OCI-LY7 (cell line): ENCODE data around the gene RPS15A. TPM values are rescaled to one million over a fixed set of nuclear protein-coding genes. Genes with fewer than 3 reads are reported as not detected.
"Not testable (repeated sequence)": the region's sequence is repeated elsewhere in the genome, so short reads cannot be mapped to it uniquely, and the experiment has no call there.

Experiments
- BruUV-seq: library from RNA; stranded (reverse); fragments of 400-500 nt; replicated peaks from 2 replicates; lab custom pipeline; 2021; lab: Mats Ljungman, UMichigan
- CTCF ChIA-PET: fragments of 300-600 bp; sonication (Branson Sonifier 250); formaldehyde crosslinking; loops from one replicate; lab custom pipeline; 2022; ENCODE audit warnings: antibody characterized with exemption; ENCODE audit not compliant: unreplicated experiment; lab: Charles Lee
- POLR2A ChIA-PET: fragments of 300-600 bp; sonication (Branson Sonifier 250); formaldehyde crosslinking; loops from one replicate; lab custom pipeline; 2022; ENCODE audit warnings: antibody characterized with exemption; lab: Charles Lee
- DNase-seq: peaks from one replicate; pipeline ENCODE4 v3.0.0-alpha.2; 2015; ENCODE audit warnings: low spot score
- H2AFZ ChIP-seq: fragments of 200-600 bp; sonication (generic), shearing (Covaris generic); 2 replicates; pipeline ENCODE4 v1.6.1; 2014; ENCODE audit warnings: mild to moderate bottlenecking, antibody characterized with exemption, low read length, moderate library complexity
- H3K27ac ChIP-seq: fragments of 200-600 bp; sonication (generic); 2 replicates; pipeline ENCODE4 v1.5.1; 2014; ENCODE audit warnings: mixed run types, low read depth, mild to moderate bottlenecking, moderate library complexity, low read length, inconsistent platforms; ENCODE audit not compliant: poor library complexity, severe bottlenecking
- H3K36me3 ChIP-seq: fragments of 200-600 bp; sonication (generic); 2 replicates; pipeline ENCODE4 v1.6.1; 2014; ENCODE audit warnings: mild to moderate bottlenecking, antibody characterized with exemption, low read length, moderate library complexity, mixed read lengths; ENCODE audit not compliant: insufficient read depth
- H3K4me1 ChIP-seq: fragments of 200-600 bp; sonication (generic); 2 replicates; pipeline ENCODE4 v1.5.1; 2014; ENCODE audit warnings: mild to moderate bottlenecking, low read length; ENCODE audit not compliant: insufficient read depth, poor library complexity, severe bottlenecking
- H3K4me2 ChIP-seq: fragments of 200-600 bp; sonication (generic); 2 replicates; pipeline ENCODE4 v1.6.1; 2014; ENCODE audit warnings: mild to moderate bottlenecking, low read length
- H3K4me3 ChIP-seq: fragments of 200-600 bp; sonication (generic); 2 replicates; pipeline ENCODE4 v1.5.1; 2014; ENCODE audit warnings: mild to moderate bottlenecking, low read depth, low read length; ENCODE audit not compliant: poor library complexity, severe bottlenecking
- H3K79me2 ChIP-seq: fragments of 200-600 bp; sonication (generic); 2 replicates; pipeline ENCODE4 v1.6.1; 2016; ENCODE audit warnings: low read depth, mild to moderate bottlenecking, low read length, moderate library complexity, mixed read lengths; ENCODE audit not compliant: insufficient read depth
- H3K9me2 ChIP-seq: fragments of 200-600 bp; sonication (generic); 2 replicates; pipeline ENCODE4 v1.6.1; 2016; ENCODE audit warnings: mild to moderate bottlenecking, low read length, mixed read lengths; ENCODE audit not compliant: insufficient read depth
- H3K9me3 ChIP-seq: fragments of 200-600 bp; sonication (generic); 2 replicates; pipeline ENCODE4 v1.6.1; 2014; ENCODE audit warnings: mild to moderate bottlenecking, mixed run types, low read length, mixed read lengths
- H4K20me1 ChIP-seq: fragments of 200-600 bp; sonication (generic); 2 replicates; pipeline ENCODE4 v1.6.1; 2014; ENCODE audit warnings: mild to moderate bottlenecking, antibody characterized with exemption, low read length, moderate library complexity, mixed read lengths; ENCODE audit not compliant: insufficient read depth
- intact Hi-C: fragments of 100-400 bp; cut with micrococcal nuclease; formaldehyde crosslinking; loops from one replicate; pipeline ENCODE4 v1.10.0; 2022; ENCODE audit not compliant: unreplicated experiment
- total RNA-seq, 2 experiments: library from RNA; depleted of rRNA in 1 of 2; stranded (reverse); fragments of >200 nt in 1 of 2; shearing (Covaris generic) in 1 of 2; gene quantifications; 2 replicates each; pipeline ENCODE4 v1.2.3, GENCODE V29; 2014 to 2022
- TF ChIP-seq, protein P1 (sequence below): fragments of 200-600 bp; sonication (generic); conservative IDR thresholded peaks from 2 replicates; pipeline ENCODE4 v1.5.1; 2014; ENCODE audit warnings: mild to moderate bottlenecking, antibody characterized with exemption, low read length, moderate library complexity, mixed read lengths

RPS15A gene
- total RNA-seq, 2 experiments from 2014 or later = 1,902 to 2,645 TPM

DNA sequence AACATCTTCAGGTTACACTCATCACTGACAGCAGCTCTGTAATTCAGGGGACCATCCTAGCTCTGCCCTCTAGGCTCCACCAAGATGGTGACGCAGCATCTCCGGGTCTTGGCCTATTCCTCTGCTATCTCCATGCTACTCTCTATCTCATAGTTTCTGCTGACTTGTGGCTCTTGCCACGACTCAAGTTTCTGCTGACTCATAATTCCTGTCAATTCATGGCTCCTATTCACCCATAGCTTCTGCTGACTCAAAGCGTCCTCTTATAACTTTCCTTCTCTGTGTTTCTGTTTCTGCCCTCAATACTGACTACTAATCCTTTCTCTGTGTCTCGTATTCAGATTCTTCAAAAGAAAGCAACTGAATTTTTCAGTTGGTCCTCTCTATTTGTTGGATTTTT, 27.4 kb downstream of the RPS15A start:
- H3K9me2 ChIP-seq, H2AFZ ChIP-seq, BruUV-seq, H3K4me2 ChIP-seq, H3K27ac ChIP-seq, POLR2A ChIA-PET, H4K20me1 ChIP-seq, H3K4me1 ChIP-seq, H3K79me2 ChIP-seq, H3K36me3 ChIP-seq, intact Hi-C loops, H3K4me3 ChIP-seq, CTCF ChIA-PET, DNase-seq, H3K9me3 ChIP-seq: not testable (repeated sequence)

DNA sequence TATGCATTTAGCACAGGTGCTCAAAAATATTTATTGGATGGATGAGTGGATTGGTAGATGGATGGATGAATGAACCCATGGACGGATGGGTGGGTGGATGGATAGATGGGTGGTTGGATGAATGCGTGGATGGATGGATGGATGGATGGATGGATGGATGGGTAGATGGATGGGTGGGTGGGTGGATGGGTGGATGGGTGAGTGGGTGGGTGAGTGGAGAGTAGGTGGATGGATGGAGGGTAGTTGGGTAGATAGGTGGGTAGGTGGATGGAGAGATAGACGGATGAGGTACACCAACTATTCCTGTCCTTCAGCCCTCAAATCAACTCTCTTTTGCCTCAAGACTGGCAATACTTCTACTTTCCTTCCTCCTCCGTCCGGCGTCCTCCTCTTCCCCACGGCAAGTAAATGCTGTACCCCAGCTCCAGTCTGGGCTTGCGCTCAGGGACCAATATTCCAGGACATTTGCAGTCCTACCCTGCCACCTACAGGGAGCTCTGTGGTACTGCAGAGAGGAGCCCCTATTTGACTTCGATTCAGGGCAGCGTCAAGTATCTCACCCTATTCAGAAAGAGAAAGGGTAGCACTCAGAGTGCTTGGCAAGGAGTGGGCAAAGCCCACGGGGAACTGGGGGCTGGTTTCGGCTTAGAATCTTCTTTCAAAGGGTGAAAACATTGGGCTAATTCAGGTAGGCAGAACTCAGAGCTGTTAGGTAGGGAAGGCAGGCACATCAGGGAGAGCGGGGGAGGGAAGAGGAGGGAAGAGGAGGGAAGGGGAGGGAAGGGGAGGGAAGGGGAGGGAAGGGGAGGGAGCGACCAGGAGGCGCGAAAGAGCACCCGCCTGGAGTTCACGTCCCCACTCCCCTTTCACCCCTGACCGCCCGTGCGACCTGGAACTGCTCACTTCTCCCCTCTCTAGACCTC, 30.3 kb downstream of the RPS15A start:
- H3K4me2 ChIP-seq, H3K27ac ChIP-seq, DNase-seq, H3K9me2 ChIP-seq, H3K36me3 ChIP-seq, intact Hi-C loops, POLR2A ChIA-PET, H4K20me1 ChIP-seq, H3K4me3 ChIP-seq, H3K4me1 ChIP-seq, H2AFZ ChIP-seq, BruUV-seq, H3K79me2 ChIP-seq, CTCF ChIA-PET, H3K9me3 ChIP-seq: not testable (repeated sequence)
- TF ChIP-seq, protein P1, sequence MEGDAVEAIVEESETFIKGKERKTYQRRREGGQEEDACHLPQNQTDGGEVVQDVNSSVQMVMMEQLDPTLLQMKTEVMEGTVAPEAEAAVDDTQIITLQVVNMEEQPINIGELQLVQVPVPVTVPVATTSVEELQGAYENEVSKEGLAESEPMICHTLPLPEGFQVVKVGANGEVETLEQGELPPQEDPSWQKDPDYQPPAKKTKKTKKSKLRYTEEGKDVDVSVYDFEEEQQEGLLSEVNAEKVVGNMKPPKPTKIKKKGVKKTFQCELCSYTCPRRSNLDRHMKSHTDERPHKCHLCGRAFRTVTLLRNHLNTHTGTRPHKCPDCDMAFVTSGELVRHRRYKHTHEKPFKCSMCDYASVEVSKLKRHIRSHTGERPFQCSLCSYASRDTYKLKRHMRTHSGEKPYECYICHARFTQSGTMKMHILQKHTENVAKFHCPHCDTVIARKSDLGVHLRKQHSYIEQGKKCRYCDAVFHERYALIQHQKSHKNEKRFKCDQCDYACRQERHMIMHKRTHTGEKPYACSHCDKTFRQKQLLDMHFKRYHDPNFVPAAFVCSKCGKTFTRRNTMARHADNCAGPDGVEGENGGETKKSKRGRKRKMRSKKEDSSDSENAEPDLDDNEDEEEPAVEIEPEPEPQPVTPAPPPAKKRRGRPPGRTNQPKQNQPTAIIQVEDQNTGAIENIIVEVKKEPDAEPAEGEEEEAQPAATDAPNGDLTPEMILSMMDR = peak; percentile 68

DNA sequence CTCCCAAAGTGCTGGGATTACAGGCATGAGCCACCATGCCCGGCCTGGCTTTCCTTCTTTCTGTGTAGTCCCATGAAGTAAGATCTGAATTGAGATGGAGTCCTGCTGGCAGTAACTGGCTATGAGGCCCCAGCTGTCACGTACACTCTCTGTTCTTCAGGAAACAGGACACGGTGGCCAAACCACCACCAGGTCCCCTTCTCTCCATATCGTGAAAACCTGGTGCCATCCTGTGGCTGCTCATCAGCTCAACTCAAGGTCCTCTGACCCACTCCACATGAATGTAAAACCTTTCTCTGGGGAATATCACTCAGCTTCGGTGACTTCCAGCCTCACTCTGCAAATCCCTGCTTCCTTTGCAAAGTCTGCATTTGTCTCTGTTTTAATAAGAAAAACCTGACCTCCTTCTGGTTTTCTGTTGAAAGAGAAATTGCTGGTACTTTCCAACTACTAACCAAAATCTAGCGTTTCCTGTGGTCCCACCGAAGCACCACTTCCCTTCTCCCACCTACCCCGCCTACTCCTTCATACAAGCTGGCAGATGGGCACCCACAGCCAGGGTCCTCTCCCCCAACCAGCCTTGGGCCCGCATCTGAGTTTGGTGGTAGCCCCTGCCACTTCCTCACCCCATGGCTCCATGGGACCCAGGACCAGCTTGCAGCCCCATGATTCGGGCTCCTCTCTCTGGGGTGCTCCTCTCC, 32.0 kb downstream of the RPS15A start:
- POLR2A ChIA-PET, H3K9me3 ChIP-seq, H4K20me1 ChIP-seq, H3K79me2 ChIP-seq, DNase-seq, H2AFZ ChIP-seq, H3K4me2 ChIP-seq, H3K36me3 ChIP-seq, CTCF ChIA-PET, H3K9me2 ChIP-seq, BruUV-seq, intact Hi-C loops, H3K4me3 ChIP-seq, H3K4me1 ChIP-seq, H3K27ac ChIP-seq: not testable (repeated sequence)

DNA sequence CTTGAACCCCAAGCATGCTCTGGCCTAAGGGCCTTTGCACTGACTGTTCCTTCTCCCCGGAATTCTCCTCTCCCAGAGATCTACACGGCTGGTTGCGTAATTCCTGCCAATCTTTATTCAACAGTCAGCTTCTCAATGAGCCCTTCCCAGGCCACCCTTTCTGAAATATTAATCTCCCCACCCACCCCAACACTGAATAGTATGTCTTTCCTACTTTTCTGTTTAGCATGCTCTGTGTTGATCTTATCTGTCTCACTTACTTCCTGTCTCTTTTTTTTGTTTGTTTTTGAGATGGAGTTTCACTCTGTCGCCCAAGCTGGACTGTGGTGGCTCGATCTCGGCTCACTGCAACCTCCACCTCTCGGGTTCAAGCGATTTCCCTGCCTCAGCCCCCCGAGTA, 33.5 kb downstream of the RPS15A start:
- intact Hi-C loops, H3K4me3 ChIP-seq, H4K20me1 ChIP-seq, CTCF ChIA-PET, POLR2A ChIA-PET, H3K9me2 ChIP-seq, H3K4me1 ChIP-seq, BruUV-seq, H3K36me3 ChIP-seq, H3K9me3 ChIP-seq, H2AFZ ChIP-seq, H3K4me2 ChIP-seq, H3K79me2 ChIP-seq, H3K27ac ChIP-seq: not testable (repeated sequence)
- DNase-seq = peak; percentile 27

DNA sequence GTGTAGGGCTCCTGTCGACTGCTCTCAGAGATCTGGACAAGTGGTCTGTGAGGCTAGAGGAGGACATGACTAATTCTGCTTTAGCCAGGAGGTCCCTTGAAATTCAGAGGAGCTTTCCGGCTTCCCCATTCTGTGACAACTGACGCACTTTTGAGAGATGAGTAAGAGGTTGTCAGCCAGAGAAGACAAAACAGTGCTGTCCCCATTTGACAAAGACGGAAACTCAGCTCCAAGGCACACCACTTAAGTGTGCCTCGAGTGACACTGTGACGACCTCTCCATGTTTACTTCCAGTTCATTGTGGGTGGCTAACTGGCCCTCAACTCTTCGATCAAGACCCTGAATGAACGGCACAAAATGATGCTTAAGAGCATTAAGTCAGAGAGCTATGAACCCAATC, 47.3 kb downstream of the RPS15A start:
- H4K20me1 ChIP-seq, H2AFZ ChIP-seq, intact Hi-C loops, H3K4me3 ChIP-seq, BruUV-seq, H3K79me2 ChIP-seq, H3K4me2 ChIP-seq, DNase-seq, CTCF ChIA-PET, H3K27ac ChIP-seq, H3K4me1 ChIP-seq, H3K36me3 ChIP-seq, H3K9me3 ChIP-seq, H3K9me2 ChIP-seq, POLR2A ChIA-PET: not testable (repeated sequence)
